SK-N-SH treated with all-trans-retinoic acid at 6 μM for 48 hours (cell line): Measurements from ENCODE around the gene RMC1.

Source experiments
- ATAC-seq: fragments of 200-7000 bp; cut with Tn5 transposase; 3 replicates; pipeline ENCODE4 v1.9.1; 2020; ENCODE audit warnings: mild to moderate bottlenecking, moderate library complexity
- ESRRG ChIP-seq: fragments of 250-450 bp; sonication (Bioruptor Pico); IDR thresholded peaks from 2 replicates; pipeline ENCODE4 v1.6.1; 2021; ENCODE audit warnings: mild to moderate bottlenecking
- OSR1 ChIP-seq: fragments of 250-450 bp; sonication (Bioruptor Pico); IDR thresholded peaks from 2 replicates; pipeline ENCODE4 v1.8.0; 2022; ENCODE audit warnings: moderate library complexity, mild to moderate bottlenecking, inconsistent platforms
- PATZ1 ChIP-seq: fragments of 250-450 bp; sonication (Bioruptor Pico); IDR thresholded peaks from 2 replicates; pipeline ENCODE4 v1.8.0; 2020; ENCODE audit warnings: mild to moderate bottlenecking, moderate library complexity, borderline replicate concordance
- RARB ChIP-seq: fragments of 250-450 bp; sonication (Bioruptor Pico); IDR thresholded peaks from 2 replicates; pipeline ENCODE4 v1.8.0; 2021; ENCODE audit warnings: mild to moderate bottlenecking, moderate library complexity
- SNAI2 ChIP-seq: fragments of 250-450 bp; sonication (Bioruptor Pico); IDR thresholded peaks from 2 replicates; pipeline ENCODE4 v1.5.0; 2020; ENCODE audit warnings: mild to moderate bottlenecking, moderate library complexity
- TCF4 ChIP-seq: fragments of 250-450 bp; sonication (Bioruptor Pico); IDR thresholded peaks from 2 replicates; pipeline ENCODE4 v1.8.0; 2021; ENCODE audit warnings: mild to moderate bottlenecking, moderate library complexity, borderline replicate concordance
- TOX ChIP-seq: fragments of 250-450 bp; sonication (Bioruptor Pico); IDR thresholded peaks from 2 replicates; pipeline ENCODE4 v1.8.0; 2021; ENCODE audit warnings: mild to moderate bottlenecking, moderate library complexity, borderline replicate concordance
- ZC3H10 ChIP-seq: fragments of 250-450 bp; sonication (Bioruptor Pico); IDR thresholded peaks from 2 replicates; pipeline ENCODE4 v1.5.1; 2021; ENCODE audit warnings: mild to moderate bottlenecking, moderate library complexity
- ZFP3 ChIP-seq: fragments of 250-450 bp; sonication (Bioruptor Pico); IDR thresholded peaks from 2 replicates; pipeline ENCODE4 v1.5.0; 2020; ENCODE audit warnings: mild to moderate bottlenecking, moderate library complexity
- ZFP30 ChIP-seq: fragments of 450-650 bp; formaldehyde crosslinking; IDR thresholded peaks from 2 replicates; pipeline ENCODE4 v1.5.0; 2022; ENCODE audit warnings: mild to moderate bottlenecking, moderate library complexity
- ZNF565 ChIP-seq: fragments of 450-650 bp; formaldehyde crosslinking; conservative IDR thresholded peaks from 2 replicates; pipeline ENCODE4 v1.5.0; 2020; ENCODE audit warnings: low read depth, mild to moderate bottlenecking, moderate library complexity
- ZNF70 ChIP-seq: fragments of 450-650 bp; formaldehyde crosslinking; IDR thresholded peaks from 2 replicates; pipeline ENCODE4 v1.5.0; 2020; ENCODE audit warnings: mild to moderate bottlenecking, moderate library complexity
- ZNF8 ChIP-seq: fragments of 450-650 bp; formaldehyde crosslinking; IDR thresholded peaks from 2 replicates; pipeline ENCODE4 v1.5.0; 2020; ENCODE audit warnings: mild to moderate bottlenecking, moderate library complexity
- TF ChIP-seq, protein P1 (sequence below): fragments of 250-450 bp; sonication (Bioruptor Pico); IDR thresholded peaks from 2 replicates; pipeline ENCODE4 v1.8.0; 2021; ENCODE audit warnings: low read depth, mild to moderate bottlenecking, moderate library complexity, borderline replicate concordance
- TF ChIP-seq, protein P2 (sequence below): fragments of 250-450 bp; sonication (Bioruptor Pico); IDR thresholded peaks from 2 replicates; pipeline ENCODE4 v1.5.1; 2020; ENCODE audit warnings: low read depth, mild to moderate bottlenecking, moderate library complexity

The RMC1 gene

GRCh38 chr18:23462876-23463275 lies 40.4 kb upstream of the RMC1 start (continued):
- no peak for TF ChIP-seq PATZ1
- TF ChIP-seq ZC3H10 (CRISPR knock-in tag), result no peak
- no peak for TF ChIP-seq ESRRG (CRISPR knock-in tag)
- TF ChIP-seq OSR1 (CRISPR knock-in tag), result no peak
- TF ChIP-seq, protein P1, sequence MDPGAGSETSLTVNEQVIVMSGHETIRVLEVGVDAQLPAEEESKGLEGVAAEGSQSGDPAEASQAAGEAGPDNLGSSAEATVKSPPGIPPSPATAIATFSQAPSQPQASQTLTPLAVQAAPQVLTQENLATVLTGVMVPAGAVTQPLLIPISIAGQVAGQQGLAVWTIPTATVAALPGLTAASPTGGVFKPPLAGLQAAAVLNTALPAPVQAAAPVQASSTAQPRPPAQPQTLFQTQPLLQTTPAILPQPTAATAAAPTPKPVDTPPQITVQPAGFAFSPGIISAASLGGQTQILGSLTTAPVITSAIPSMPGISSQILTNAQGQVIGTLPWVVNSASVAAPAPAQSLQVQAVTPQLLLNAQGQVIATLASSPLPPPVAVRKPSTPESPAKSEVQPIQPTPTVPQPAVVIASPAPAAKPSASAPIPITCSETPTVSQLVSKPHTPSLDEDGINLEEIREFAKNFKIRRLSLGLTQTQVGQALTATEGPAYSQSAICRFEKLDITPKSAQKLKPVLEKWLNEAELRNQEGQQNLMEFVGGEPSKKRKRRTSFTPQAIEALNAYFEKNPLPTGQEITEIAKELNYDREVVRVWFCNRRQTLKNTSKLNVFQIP (CRISPR knock-in tag), result no peak
- no peak for TF ChIP-seq ZFP30 (CRISPR knock-in tag)
- no peak for TF ChIP-seq ZNF8
- TF ChIP-seq TCF4 (CRISPR knock-in tag), result no peak

DNA sequence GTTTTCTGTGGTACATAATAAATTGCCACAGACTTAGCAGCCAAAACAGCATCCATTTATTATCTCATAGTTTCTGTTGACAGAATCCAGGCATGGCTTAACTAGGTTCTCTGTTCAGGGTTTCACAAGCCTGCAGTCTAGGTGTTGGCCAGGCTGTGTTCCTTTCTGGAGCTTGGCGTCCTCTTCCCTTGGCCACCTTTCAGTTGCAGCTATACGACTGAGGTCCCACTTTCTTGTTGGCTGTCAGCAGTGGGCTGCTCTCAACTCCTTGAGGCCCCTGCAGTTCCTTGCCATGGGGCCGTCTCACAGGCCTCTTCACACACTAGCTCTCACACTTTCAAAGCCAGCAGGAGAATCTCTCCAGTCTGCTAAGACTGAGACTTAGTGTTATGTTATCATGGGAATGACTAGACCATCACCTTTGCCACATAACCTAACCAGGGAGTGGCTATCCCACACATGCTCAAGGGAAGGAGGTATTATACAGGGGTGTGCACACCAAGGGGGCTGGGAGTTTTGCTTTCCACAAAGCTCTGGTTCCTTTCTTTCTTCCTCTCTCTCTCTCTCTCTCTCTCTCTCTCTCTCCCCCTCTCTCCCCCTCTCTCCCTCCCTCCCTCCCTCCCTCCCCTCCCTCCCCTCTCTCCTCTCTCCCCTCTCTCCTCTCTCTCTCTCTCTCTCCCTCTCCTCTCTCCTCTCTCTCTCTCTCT lies 34.4 kb upstream of the RMC1 start:
- ATAC-seq, result no peak
- TF ChIP-seq ZFP30 (CRISPR knock-in tag) (no peak), ESRRG (CRISPR knock-in tag) (no peak), SNAI2 (CRISPR knock-in tag) (no peak), TOX (CRISPR knock-in tag) (no peak), ZNF565 (CRISPR knock-in tag) (no peak), ZNF70 (no peak)

- no peak for TF ChIP-seq ESRRG (CRISPR knock-in tag)
- TF ChIP-seq ZNF565 (CRISPR knock-in tag), result no peak
- TF ChIP-seq ZFP3 (CRISPR knock-in tag), result no peak
- ATAC-seq, result no peak
Measured at GRCh38 chr18:23470620-23471387, 32.5 kb upstream of the RMC1 start.

DNA sequence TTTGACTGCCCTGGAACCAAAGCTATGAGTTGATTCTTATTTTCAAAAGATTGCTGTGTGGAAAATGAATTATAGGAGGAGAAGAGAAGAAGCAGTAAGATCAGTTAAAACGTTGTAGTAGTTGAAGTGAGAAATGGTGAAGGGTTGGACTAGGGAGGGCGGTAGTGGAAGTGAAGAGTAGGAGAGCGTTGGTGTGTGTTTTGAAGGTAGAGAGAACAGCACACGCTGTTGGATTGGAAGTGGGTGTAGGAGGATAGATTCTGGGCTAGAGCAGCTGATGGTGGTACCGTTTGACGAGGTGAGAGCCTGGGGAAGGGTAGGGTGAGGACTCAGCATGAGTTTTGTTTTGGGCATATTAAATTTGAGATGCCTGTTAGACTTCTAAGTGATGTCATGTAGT lies 31.8 kb upstream of the RMC1 start:
- ATAC-seq, result no peak

DNA sequence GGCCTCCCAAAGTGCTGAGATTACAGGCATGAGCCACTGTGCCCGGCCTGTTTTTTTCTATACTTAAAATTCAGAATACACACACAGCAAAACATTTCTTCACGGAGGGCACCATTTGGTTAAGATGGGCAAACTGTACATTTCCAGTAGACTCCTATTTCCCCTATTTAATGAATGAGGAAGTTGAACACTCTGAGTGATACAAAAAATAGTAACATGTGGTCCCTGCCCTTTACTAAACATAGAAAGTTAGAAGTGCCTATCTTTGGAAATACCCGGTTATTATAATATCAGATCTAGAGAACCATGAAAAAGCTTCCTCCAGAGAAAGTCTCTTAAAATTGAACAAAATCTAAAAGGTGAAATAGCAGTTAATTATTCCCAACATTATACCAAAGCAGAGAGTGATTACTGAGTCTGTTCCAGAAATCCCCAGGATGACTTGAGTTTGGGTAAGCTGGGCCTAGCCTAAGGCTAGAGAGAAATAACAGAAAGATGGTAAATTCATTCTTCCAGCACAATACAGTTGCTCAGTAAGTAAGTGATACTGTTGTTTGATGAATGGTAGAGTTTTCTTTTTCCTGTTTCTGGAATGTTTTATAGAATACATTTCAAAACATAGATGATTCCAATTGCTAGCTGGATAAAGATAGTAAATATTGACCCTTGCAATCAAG lies 23.3 kb upstream of the RMC1 start:
- ATAC-seq, result no peak
- TF ChIP-seq TCF4 (CRISPR knock-in tag) (no peak), PATZ1 (no peak)

More for the DNA sequence above, 31.8 kb upstream of the RMC1 start:
- TF ChIP-seq, protein P2, sequence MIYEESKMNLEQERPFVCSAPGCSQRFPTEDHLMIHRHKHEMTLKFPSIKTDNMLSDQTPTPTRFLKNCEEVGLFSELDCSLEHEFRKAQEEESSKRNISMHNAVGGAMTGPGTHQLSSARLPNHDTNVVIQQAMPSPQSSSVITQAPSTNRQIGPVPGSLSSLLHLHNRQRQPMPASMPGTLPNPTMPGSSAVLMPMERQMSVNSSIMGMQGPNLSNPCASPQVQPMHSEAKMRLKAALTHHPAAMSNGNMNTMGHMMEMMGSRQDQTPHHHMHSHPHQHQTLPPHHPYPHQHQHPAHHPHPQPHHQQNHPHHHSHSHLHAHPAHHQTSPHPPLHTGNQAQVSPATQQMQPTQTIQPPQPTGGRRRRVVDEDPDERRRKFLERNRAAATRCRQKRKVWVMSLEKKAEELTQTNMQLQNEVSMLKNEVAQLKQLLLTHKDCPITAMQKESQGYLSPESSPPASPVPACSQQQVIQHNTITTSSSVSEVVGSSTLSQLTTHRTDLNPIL, result no peak
- TF ChIP-seq RARB (CRISPR knock-in tag), result no peak
- TF ChIP-seq SNAI2 (CRISPR knock-in tag), result no peak
